ENCODE data around the gene GALP. TPM values are rescaled to one million over a fixed set of nuclear protein-coding genes. Genes with fewer than 3 reads are reported as not detected.
"Not testable (repeated sequence)": the region's sequence is repeated elsewhere in the genome, so short reads cannot be mapped to it uniquely, and the experiment has no call there.

The GALP gene
- total RNA-seq, 2 experiments from 2014 or later, result not detected

DNA sequence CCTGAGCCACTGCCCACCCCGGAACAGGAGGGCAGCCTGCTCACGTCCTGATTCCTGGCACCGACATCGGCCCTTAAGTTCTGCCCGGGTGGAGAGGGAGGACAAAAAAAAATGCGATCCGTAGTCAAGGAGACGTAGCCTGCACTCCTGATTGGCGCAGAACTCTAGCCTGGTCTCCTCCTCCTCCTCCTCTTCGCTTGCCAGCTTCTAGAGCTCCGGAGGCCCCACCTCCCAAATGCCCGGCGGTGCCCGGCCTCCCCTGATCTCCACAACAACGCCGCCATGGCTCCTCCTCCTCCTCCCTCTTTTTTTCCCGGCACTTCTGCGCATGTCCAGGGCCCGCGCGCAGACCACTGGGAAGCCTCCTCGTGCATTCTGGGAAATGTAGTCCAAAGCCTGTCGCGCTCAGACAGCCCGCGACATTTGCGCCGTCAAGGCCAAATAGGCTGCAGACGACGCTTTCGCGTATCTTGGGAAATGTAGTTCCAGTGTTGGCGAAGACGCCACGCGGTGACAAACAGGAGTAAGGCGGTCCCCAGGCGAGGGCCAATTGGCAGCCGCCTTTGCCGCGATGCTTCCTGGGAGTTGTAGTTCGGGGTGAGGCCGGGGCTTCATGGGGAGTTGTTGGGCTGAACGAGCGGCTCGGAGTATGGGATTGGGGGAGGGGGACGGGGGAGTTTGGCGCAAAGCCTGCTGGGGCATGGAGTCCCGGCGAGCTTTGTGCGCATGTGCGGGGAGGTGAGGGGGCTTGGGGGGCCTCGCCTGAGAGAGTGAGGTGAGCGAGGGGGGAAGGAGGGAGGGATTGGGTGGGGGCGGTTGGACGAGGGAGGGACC is 35.0 kb upstream of the GALP start, which contains the start of gene ZNF444:
Gene ZNF444, plus strand, starts transcription at position 705 of the 834 bp plus-strand sequence. CDS start 5,625 bp downstream, outside the sequence.
- peak within 1 kb of the TSS; percentile 95 for H3K27ac Mint-ChIP-seq

DNA sequence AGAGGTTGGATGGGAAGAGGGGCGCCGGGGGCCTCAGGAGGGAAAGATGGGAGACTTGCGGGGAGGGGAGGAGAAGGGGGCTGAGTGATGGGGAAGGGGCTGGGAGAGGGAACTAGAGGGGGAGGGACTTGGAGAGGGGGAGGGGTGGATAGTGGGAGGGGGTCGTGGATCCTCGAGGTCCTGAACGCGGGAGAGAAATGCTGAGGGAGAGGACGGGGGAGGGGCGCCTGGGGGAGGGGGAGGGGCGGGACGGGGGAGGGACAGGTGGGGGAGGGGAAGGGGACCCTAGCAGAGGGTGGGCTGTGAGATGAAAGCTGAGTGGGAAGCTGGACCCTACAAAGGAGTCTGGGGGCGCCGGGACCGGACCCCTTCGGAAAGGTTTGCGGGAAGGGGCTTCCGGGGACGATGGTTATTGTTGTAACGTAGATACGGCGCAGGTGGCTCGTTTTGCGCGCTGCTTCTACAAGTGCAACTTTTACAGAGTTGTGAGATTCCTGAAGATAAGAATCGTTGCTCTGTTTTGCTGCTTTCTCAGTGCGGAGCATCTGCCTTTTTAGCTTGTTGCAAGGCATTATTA is 34.3 kb upstream of the GALP start:
- CTCF ChIA-PET, result interaction anchor here (0.6 to 1.0 kb wide), 2 partner anchors 36 to 430 kb away, joined by 3 read pairs; no protein-coding TSS in a partner anchor
- peak overlapping the region; percentile 95 for H3K27ac Mint-ChIP-seq
- peaks cover 35% of the 10 kb centered on the region for H3K4me1 Mint-ChIP-seq (ENCODE audit: low read depth)
- peak overlapping the region; percentile 97 for H3K4me3 Mint-ChIP-seq
- peaks cover 1% of the 10 kb centered on the region for H3K36me3 Mint-ChIP-seq (ENCODE audit: low read depth)
- intact Hi-C loops (cut with micrococcal nuclease), result loop anchor here (1.0 to 2.0 kb wide), 3 partner anchors 21 to 542 kb away; partner anchors contain the start of genes FIZ1 and U2AF2
- no peaks in the 10 kb centered on the region for H3K9me3 Mint-ChIP-seq
- peak; percentile 46 for DNase-seq
- no peaks in the 10 kb centered on the region for H3K27me3 Mint-ChIP-seq (ENCODE audit: low read depth)

More for the DNA sequence above, 35.0 kb upstream of the GALP start, which contains the start of gene ZNF444:
- Mint-ChIP-seq H3K27me3 (ENCODE audit: low read depth) (no peaks in the 10 kb centered on the region), H3K4me3 (peak within 1 kb of the TSS; percentile 97), H3K9me3 (no peaks in the 10 kb centered on the region), H3K4me1 (ENCODE audit: low read depth) (peaks cover 35% of the 10 kb centered on the region), H3K36me3 (ENCODE audit: low read depth) (peaks cover 1% of the 10 kb centered on the region)
- intact Hi-C loops (cut with micrococcal nuclease), result loop anchor here (1.0 to 2.0 kb wide), 5 partner anchors 19 to 541 kb away; partner anchors contain the start of genes FIZ1, U2AF2, ZNF787 and ZSCAN5A
- CTCF ChIA-PET, result interaction anchor here (0.6 to 1.0 kb wide), 3 partner anchors 33 to 431 kb away, joined by 3 to 4 read pairs (median 3); no protein-coding TSS in a partner anchor
- peak; percentile 99 for DNase-seq

GRCh38 chr19:56142087-56142787 is 33.6 kb upstream of the GALP start:
- H3K36me3 Mint-ChIP-seq (ENCODE audit: low read depth), result peaks cover 1% of the 10 kb centered on the region
- CTCF ChIA-PET, result interaction anchor here (0.6 kb wide), 1 partner anchor 13 kb away, joined by 3 read pairs; no protein-coding TSS in a partner anchor
- H3K27me3 Mint-ChIP-seq (ENCODE audit: low read depth), result no peaks in the 10 kb centered on the region
- no peak for DNase-seq
- H3K4me3 Mint-ChIP-seq, result peak overlapping the region; percentile 97
- intact Hi-C loops (cut with micrococcal nuclease), result no loop called here
- H3K27ac Mint-ChIP-seq, result peak overlapping the region; percentile 65
- H3K9me3 Mint-ChIP-seq, result no peaks in the 10 kb centered on the region
- H3K4me1 Mint-ChIP-seq (ENCODE audit: low read depth), result peaks cover 35% of the 10 kb centered on the region

DNA sequence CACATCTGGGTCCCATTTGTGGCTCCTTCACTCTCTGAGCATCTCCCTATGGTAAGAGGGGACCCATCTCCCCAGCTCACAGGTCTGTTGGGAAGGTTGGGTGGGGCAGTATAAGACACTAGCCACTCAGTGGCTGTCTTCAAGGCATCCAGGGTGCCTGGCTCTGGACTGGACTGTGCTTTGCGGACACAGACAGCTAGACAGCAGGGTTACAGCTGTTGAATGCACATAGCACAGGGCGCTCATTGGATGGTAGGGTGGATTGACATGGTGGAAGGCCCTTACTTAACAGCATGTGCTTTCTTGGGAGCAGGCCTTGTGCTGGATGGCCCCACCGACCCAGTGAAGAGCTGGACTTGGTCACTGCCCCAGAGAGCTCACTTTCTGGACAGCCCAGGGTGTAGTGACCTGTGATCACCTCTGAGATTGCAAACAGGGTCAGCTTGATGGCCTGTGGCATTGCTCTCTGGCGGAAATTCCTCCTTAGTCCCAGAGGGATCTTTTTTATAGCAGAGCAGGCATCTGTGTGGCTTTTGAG is 32.8 kb upstream of the GALP start:
- Mint-ChIP-seq H3K36me3 (ENCODE audit: low read depth) (peaks cover 2% of the 10 kb centered on the region), H3K27ac (no peak overlapping the region), H3K4me1 (ENCODE audit: low read depth) (peaks cover 35% of the 10 kb centered on the region), H3K9me3 (no peaks in the 10 kb centered on the region), H3K27me3 (ENCODE audit: low read depth) (no peaks in the 10 kb centered on the region), H3K4me3 (no peak overlapping the region)
- no peak for DNase-seq
- intact Hi-C loops (cut with micrococcal nuclease), result no loop called here
- CTCF ChIA-PET, result interaction anchor here (0.6 to 0.7 kb wide), 2 partner anchors 12 to 29 kb away, joined by 3 to 4 read pairs; no protein-coding TSS in a partner anchor

DNA sequence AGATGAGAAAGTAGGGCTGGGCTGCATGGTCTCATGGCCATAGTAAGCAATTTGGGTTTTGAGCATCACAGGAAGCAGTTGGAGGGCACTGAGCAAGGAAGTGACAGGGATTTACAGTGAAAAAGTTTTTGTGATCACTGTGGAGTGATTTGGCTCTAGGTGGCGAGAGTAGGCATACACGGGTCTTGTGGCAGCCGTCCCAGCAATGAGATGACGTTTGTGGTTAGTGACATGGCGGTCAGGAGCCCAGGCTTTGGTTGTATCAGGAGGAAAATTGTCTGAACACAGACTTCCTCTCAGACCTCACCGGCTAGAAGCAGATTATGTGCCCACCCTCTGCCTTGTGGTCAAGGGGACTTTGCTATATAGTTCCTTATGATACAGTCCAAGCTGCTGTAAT is 31.4 kb upstream of the GALP start:
- no peak overlapping the region for H3K4me3 Mint-ChIP-seq
- DNase-seq, result no peak
- intact Hi-C loops (cut with micrococcal nuclease), result no loop called here
- no peak overlapping the region for H3K27ac Mint-ChIP-seq
- peaks cover 10% of the 10 kb centered on the region for H3K36me3 Mint-ChIP-seq (ENCODE audit: low read depth)
- H3K27me3 Mint-ChIP-seq (ENCODE audit: low read depth), result no peaks in the 10 kb centered on the region
- peaks cover 32% of the 10 kb centered on the region for H3K4me1 Mint-ChIP-seq (ENCODE audit: low read depth)
- CTCF ChIA-PET, result no interaction called here
- H3K9me3 Mint-ChIP-seq, result no peaks in the 10 kb centered on the region

- intact Hi-C loops (cut with micrococcal nuclease), result no loop called here
- H3K4me1 Mint-ChIP-seq (ENCODE audit: low read depth), result peaks cover 32% of the 10 kb centered on the region
- no peak overlapping the region for H3K4me3 Mint-ChIP-seq
- DNase-seq, result no peak
- H3K27ac Mint-ChIP-seq, result no peak overlapping the region
- no peaks in the 10 kb centered on the region for H3K9me3 Mint-ChIP-seq
- CTCF ChIA-PET, result no interaction called here
- peaks cover 13% of the 10 kb centered on the region for H3K36me3 Mint-ChIP-seq (ENCODE audit: low read depth)
- no peaks in the 10 kb centered on the region for H3K27me3 Mint-ChIP-seq (ENCODE audit: low read depth)
Measured at GRCh38 chr19:56144831-56145230, 31.0 kb upstream of the GALP start.

- Mint-ChIP-seq H3K36me3 (ENCODE audit: low read depth) (peaks cover 17% of the 10 kb centered on the region), H3K27me3 (ENCODE audit: low read depth) (no peaks in the 10 kb centered on the region), H3K4me1 (ENCODE audit: low read depth) (peaks cover 26% of the 10 kb centered on the region), H3K27ac (no peak overlapping the region), H3K9me3 (no peaks in the 10 kb centered on the region), H3K4me3 (no peak overlapping the region)
- CTCF ChIA-PET, result no interaction called here
- DNase-seq, result no peak
- intact Hi-C loops (cut with micrococcal nuclease), result no loop called here
Measured at GRCh38 chr19:56145698-56146097, 30.1 kb upstream of the GALP start.

DNA sequence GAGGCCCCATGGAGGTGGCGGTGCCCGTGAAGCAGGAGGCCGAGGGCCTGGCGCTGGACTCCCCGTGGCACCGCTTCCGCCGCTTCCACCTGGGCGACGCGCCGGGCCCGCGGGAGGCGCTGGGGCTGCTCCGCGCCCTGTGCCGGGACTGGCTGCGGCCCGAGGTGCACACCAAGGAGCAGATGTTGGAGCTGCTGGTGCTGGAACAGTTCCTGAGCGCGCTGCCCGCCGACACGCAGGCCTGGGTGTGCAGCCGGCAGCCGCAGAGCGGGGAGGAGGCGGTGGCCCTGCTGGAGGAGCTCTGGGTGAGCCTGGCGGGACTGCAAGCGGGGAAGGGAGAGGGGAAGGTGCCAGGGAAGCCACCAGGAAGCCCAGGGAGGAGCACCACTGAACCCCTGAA is 28.9 kb upstream of the GALP start:
- no peaks in the 10 kb centered on the region for H3K9me3 Mint-ChIP-seq
- H3K4me1 Mint-ChIP-seq (ENCODE audit: low read depth), result peaks cover 23% of the 10 kb centered on the region
- no peak overlapping the region for H3K4me3 Mint-ChIP-seq
- intact Hi-C loops (cut with micrococcal nuclease), result no loop called here
- H3K27ac Mint-ChIP-seq, result no peak overlapping the region
- no peaks in the 10 kb centered on the region for H3K27me3 Mint-ChIP-seq (ENCODE audit: low read depth)
- peaks cover 17% of the 10 kb centered on the region for H3K36me3 Mint-ChIP-seq (ENCODE audit: low read depth)
- DNase-seq, result no peak
- CTCF ChIA-PET, result interaction anchor here (0.6 kb wide), 1 partner anchor 25 kb away, joined by 4 read pairs; no protein-coding TSS in a partner anchor

DNA sequence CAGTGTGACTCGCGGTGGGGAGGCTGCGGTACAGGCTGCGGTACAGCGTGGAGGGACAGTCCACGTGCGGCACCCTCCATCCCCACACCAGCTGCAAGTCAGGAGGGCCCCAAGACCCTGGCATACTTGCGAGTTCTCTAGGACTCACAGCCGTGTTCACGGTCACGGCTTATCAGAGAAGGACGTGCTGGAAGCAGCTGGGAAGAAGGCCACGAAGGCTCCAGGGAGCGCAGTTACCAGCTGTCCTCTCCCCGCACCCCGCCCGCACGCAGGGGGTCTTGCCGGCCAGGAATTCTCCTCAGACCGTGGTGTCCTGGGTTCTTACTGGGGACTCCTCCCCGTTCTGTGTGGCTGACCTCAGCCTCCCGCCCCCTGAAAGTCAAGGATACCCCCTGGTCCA is 28.5 kb upstream of the GALP start:
- H3K36me3 Mint-ChIP-seq (ENCODE audit: low read depth), result peaks cover 17% of the 10 kb centered on the region
- no peak overlapping the region for H3K27ac Mint-ChIP-seq
- H3K27me3 Mint-ChIP-seq (ENCODE audit: low read depth), result no peaks in the 10 kb centered on the region
- no peak overlapping the region for H3K4me3 Mint-ChIP-seq
- H3K9me3 Mint-ChIP-seq, result no peaks in the 10 kb centered on the region
- peaks cover 20% of the 10 kb centered on the region for H3K4me1 Mint-ChIP-seq (ENCODE audit: low read depth)
- CTCF ChIA-PET, result interaction anchor here (0.6 kb wide), 1 partner anchor 25 kb away, joined by 4 read pairs; no protein-coding TSS in a partner anchor
- intact Hi-C loops (cut with micrococcal nuclease), result no loop called here
- DNase-seq, result no peak

GRCh38 chr19:56148096-56148495 is 27.7 kb upstream of the GALP start:
- CTCF ChIA-PET, result no interaction called here
- no peak for DNase-seq
- H3K4me3 Mint-ChIP-seq, result no peak overlapping the region
- H3K27ac Mint-ChIP-seq, result no peak overlapping the region
- peaks cover 19% of the 10 kb centered on the region for H3K36me3 Mint-ChIP-seq (ENCODE audit: low read depth)
- H3K9me3 Mint-ChIP-seq, result no peaks in the 10 kb centered on the region
- no peaks in the 10 kb centered on the region for H3K27me3 Mint-ChIP-seq (ENCODE audit: low read depth)
- intact Hi-C loops (cut with micrococcal nuclease), result no loop called here
- H3K4me1 Mint-ChIP-seq (ENCODE audit: low read depth), result peaks cover 20% of the 10 kb centered on the region

- CTCF ChIA-PET, result not testable (repeated sequence)
- peaks cover 25% of the 10 kb centered on the region for H3K36me3 Mint-ChIP-seq (ENCODE audit: low read depth)
- peaks cover 20% of the 10 kb centered on the region for H3K4me1 Mint-ChIP-seq (ENCODE audit: low read depth)
Measured at GRCh38 chr19:56148955-56149655, 26.7 kb upstream of the GALP start.

More at GRCh38 chr19:56148955-56149655, 26.7 kb upstream of the GALP start:
- DNase-seq; H3K4me3 Mint-ChIP-seq; H3K27ac Mint-ChIP-seq; H3K27me3 Mint-ChIP-seq (ENCODE audit: low read depth); intact Hi-C loops (cut with micrococcal nuclease); H3K9me3 Mint-ChIP-seq: not testable (repeated sequence)
